Common myeloid progenitor, CD34-positive (primary cell): ENCODE data around the gene CDH1.
A peak's percentile ranks its signal among the peaks of the same experiment; 100 is the strongest.
"Not testable (repeated sequence)": the region's sequence is repeated elsewhere in the genome, so short reads cannot be mapped to it uniquely, and the experiment has no call there.

ENCODE experiments used
- CTCF ChIA-PET: fragments of 350-600 bp; sonication (Branson Sonifier 250); formaldehyde crosslinking; loops from one replicate; lab custom pipeline; 2021; ENCODE audit warnings: antibody characterized with exemption; lab: Charles Lee
- POLR2A ChIA-PET: fragments of 350-600 bp; sonication (Branson Sonifier 250); formaldehyde crosslinking; loops from one replicate; lab custom pipeline; 2021; ENCODE audit warnings: antibody characterized with exemption; lab: Charles Lee
- DNase-seq, 3 donors: peaks; one replicate each; pipeline versions ENCODE4 v3.0.0 to v3.0.0-alpha.2; 2013
- H3K27ac ChIP-seq, 2 experiments: 1 replicate in 1 of 2; 2 replicates in 1 of 2; pipeline ENCODE4 v1.7.0; 2013; ENCODE audit warnings: inconsistent platforms in 2 of 2, low read length in 2 of 2, mild to moderate bottlenecking in 2 of 2, low read depth in 1 of 2, moderate library complexity in 1 of 2; ENCODE audit not compliant: severe bottlenecking in 2 of 2, insufficient read depth in 1 of 2, poor library complexity in 1 of 2
- H3K27me3 ChIP-seq, 5 experiments: replicated peaks in 2 of 5; 1 replicate in 3 of 5; 2 replicates in 2 of 5; pipeline versions ENCODE4 v1.6.1 to v1.7.0; 2013; ENCODE audit warnings: low read length in 4 of 5, mild to moderate bottlenecking in 2 of 5, moderate library complexity in 2 of 5, inconsistent platforms in 1 of 5; ENCODE audit not compliant: insufficient read depth in 5 of 5, control insufficient read depth in 4 of 5
- H3K36me3 ChIP-seq, 4 experiments: 1 replicate in 2 of 4; 2 replicates in 2 of 4; pipeline versions ENCODE4 v1.6.1 to v1.7.0; 2013; ENCODE audit warnings: low read length in 3 of 4, control low read depth in 1 of 4, mild to moderate bottlenecking in 1 of 4; ENCODE audit not compliant: control insufficient read depth in 4 of 4, insufficient read depth in 4 of 4
- H3K4me1 ChIP-seq, 4 experiments: 1 replicate in 3 of 4; 2 replicates in 1 of 4; pipeline versions ENCODE4 v1.6.1 to v1.7.1; 2013; ENCODE audit warnings: low read length in 3 of 4, mild to moderate bottlenecking in 3 of 4, control low read depth in 1 of 4, inconsistent platforms in 1 of 4, moderate library complexity in 1 of 4; ENCODE audit not compliant: control insufficient read depth in 4 of 4, insufficient read depth in 4 of 4; ENCODE audit errors: control extremely low read depth in 1 of 4
- H3K4me3 ChIP-seq, 7 experiments: 1 replicate in 4 of 7; 2 replicates in 3 of 7; pipeline versions ENCODE4 v1.5.1 to v1.7.0; 2013; ENCODE audit warnings: mild to moderate bottlenecking in 7 of 7, low read length in 6 of 7, moderate library complexity in 6 of 7, inconsistent platforms in 2 of 7, low read depth in 2 of 7, control low read depth in 1 of 7; ENCODE audit not compliant: insufficient read depth in 4 of 7, control insufficient read depth in 1 of 7; ENCODE audit errors: extremely low read depth in 1 of 7
- H3K9me3 ChIP-seq, 5 experiments: 1 replicate in 4 of 5; 2 replicates in 1 of 5; pipeline versions ENCODE4 v1.6.1 to v1.7.1; 2013; ENCODE audit warnings: low read length in 4 of 5, mild to moderate bottlenecking in 2 of 5, inconsistent platforms in 1 of 5, low read depth in 1 of 5, moderate library complexity in 1 of 5; ENCODE audit not compliant: control insufficient read depth in 4 of 5, insufficient read depth in 2 of 5; ENCODE audit errors: control extremely low read depth in 1 of 5
- WGBS: methylation state at CpG from one replicate; pipeline ENCODE4 v1.1.5; 2013; ENCODE audit not compliant: insufficient coverage; 5-methylcytosine and 5-hydroxymethylcytosine counted together

CDH1 gene

GRCh38 chr16:68716516-68716915, 20.6 kb upstream of the CDH1 start:
- DNase-seq, H3K36me3 ChIP-seq, H3K4me3 ChIP-seq, H3K9me3 ChIP-seq, POLR2A ChIA-PET, H3K27ac ChIP-seq, H3K27me3 ChIP-seq, CTCF ChIA-PET, H3K4me1 ChIP-seq: not testable (repeated sequence)
- WGBS: 83% methylated on average over 2 of the region's 4 CpGs

- WGBS: 100% methylated on average over 2 of the region's 4 CpGs
- POLR2A ChIA-PET: no interaction called here
Measured at GRCh38 chr16:68717684-68718083, 19.4 kb upstream of the CDH1 start.

DNA sequence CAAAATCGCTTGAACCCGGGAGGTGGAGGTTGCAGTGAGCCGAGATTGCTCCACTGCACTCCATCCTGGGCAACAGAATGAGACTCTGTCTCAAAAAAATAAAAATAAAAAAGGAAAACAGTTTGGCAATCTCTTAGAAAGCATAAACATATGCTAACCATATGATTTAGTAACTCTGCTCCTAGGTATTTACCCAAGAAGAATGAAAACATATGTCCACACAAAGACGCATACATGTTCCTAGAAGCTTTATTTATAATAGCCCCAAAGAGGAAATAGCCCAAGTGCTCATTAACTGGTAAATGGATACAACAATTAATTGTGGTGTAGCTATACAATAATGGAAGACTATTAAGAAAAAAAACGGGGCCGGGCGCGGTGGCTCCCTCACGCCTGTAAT, 18.5 kb upstream of the CDH1 start:
- 100% methylated on average over 3 of the region's 9 CpGs for WGBS
- H3K27ac ChIP-seq: no peak overlapping the region
- no peak overlapping the region for H3K4me3 ChIP-seq
- peaks cover 0 to 3% (median 0%) of the 10 kb centered on the region in 5 experiments for H3K9me3 ChIP-seq
- H3K36me3 ChIP-seq: no peaks in the 10 kb centered on the region
- ChIA-PET CTCF (interaction anchor here (0.9 kb wide), 1 partner anchor 11 kb away, joined by 3 read pairs; no protein-coding TSS in a partner anchor), POLR2A (interaction anchor here (0.6 kb wide), 1 partner anchor 46 kb away, joined by 3 read pairs; no protein-coding TSS in a partner anchor)
- H3K4me1 ChIP-seq: no peaks in the 10 kb centered on the region
- no peak for DNase-seq
- H3K27me3 ChIP-seq: no peaks in the 10 kb centered on the region

More at GRCh38 chr16:68717684-68718083, 19.4 kb upstream of the CDH1 start:
- CTCF ChIA-PET: interaction anchor here (0.9 kb wide), 1 partner anchor 12 kb away, joined by 3 read pairs; no protein-coding TSS in a partner anchor
- no peak for DNase-seq
- H3K9me3 ChIP-seq: peaks cover 0 to 3% (median 0%) of the 10 kb centered on the region in 5 experiments
- no peaks in the 10 kb centered on the region for H3K36me3 ChIP-seq
- H3K4me3 ChIP-seq: no peak overlapping the region
- no peak overlapping the region for H3K27ac ChIP-seq
- no peaks in the 10 kb centered on the region for H3K4me1 ChIP-seq
- no peaks in the 10 kb centered on the region for H3K27me3 ChIP-seq

GRCh38 chr16:68719993-68720489, 17.1 kb upstream of the CDH1 start:
- 80% methylated on average over 1 of the region's 2 CpGs for WGBS
- POLR2A ChIA-PET: no interaction called here

DNA sequence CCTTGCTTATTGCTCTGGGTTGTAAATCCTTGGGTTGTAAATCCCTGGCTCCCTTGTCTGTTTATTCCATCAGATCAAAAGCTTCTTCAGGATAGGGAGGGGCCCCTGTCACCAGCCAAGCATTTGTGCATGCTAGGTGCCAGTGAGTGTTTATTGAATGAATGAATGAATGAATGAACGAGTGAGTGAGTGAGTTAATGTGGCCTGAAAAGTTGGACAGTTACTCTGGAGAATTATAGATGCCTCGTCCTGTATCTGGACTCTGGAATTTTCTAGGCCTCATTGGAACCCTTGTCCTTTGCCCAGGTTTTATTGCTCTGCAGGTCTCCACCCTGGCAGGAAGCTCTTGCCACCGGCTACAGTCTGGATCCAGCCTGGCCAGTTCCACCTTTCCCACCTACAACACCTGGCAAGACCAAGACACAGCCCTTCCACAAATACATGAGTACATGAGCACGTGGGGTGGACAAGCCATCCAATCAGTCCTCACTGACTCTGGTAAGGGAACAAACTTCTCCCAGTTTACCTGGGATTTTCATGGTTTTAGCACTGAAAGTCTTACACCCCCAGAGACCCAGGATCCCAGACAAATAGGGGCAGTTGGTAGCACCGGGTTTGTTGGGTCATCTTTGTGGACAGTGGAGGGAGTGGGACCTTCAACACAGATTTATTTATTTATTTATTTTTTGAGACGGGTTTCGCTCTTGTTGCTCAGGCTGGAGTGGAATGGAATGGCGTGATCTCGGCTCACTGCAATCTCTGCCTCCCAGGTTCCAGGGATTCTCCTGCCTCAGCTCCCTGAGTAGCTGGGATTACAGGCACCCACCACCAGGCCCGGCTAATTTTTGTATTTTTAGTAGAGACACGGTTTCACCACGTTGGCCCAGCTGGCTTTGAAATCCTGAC, 14.7 kb upstream of the CDH1 start:
- Histone ChIP-seq H3K27ac (no peak overlapping the region), H3K36me3 (no peaks in the 10 kb centered on the region), H3K27me3 (no peaks in the 10 kb centered on the region), H3K9me3 (peaks cover 0 to 3% (median 0%) of the 10 kb centered on the region in 5 experiments), H3K4me3 (no peak overlapping the region), H3K4me1 (no peaks in the 10 kb centered on the region)
- ChIA-PET POLR2A (interaction anchor here (0.5 kb wide), 1 partner anchor 15 kb away, joined by 3 read pairs; no protein-coding TSS in a partner anchor), CTCF (interaction anchor here (1.1 kb wide), 2 partner anchors 18 to 32 kb away, joined by 3 to 5 read pairs; no protein-coding TSS in a partner anchor)
- 86% methylated on average over 7 of the region's 12 CpGs for WGBS
- DNase-seq: no peak

More at GRCh38 chr16:68719993-68720489, 17.1 kb upstream of the CDH1 start:
- CTCF ChIA-PET: no interaction called here
- no peaks in the 10 kb centered on the region for H3K4me1 ChIP-seq
- H3K4me3 ChIP-seq: no peak overlapping the region
- H3K27ac ChIP-seq: no peak overlapping the region
- no peaks in the 10 kb centered on the region for H3K36me3 ChIP-seq
- H3K27me3 ChIP-seq: no peaks in the 10 kb centered on the region
- peaks cover 0 to 3% (median 0%) of the 10 kb centered on the region in 5 experiments for H3K9me3 ChIP-seq
- no peak for DNase-seq

GRCh38 chr16:68724797-68725196, 12.3 kb upstream of the CDH1 start:
- POLR2A ChIA-PET: no interaction called here
- Histone ChIP-seq H3K4me1 (no peaks in the 10 kb centered on the region), H3K36me3 (no peaks in the 10 kb centered on the region), H3K9me3 (no peaks in the 10 kb centered on the region), H3K27ac (no peak overlapping the region), H3K4me3 (no peak overlapping the region), H3K27me3 (no peaks in the 10 kb centered on the region)
- CTCF ChIA-PET: no interaction called here
- DNase-seq: peak in 1 of 3 donors; percentile 54
- 80% methylated on average over 3 of the region's 3 CpGs for WGBS

DNA sequence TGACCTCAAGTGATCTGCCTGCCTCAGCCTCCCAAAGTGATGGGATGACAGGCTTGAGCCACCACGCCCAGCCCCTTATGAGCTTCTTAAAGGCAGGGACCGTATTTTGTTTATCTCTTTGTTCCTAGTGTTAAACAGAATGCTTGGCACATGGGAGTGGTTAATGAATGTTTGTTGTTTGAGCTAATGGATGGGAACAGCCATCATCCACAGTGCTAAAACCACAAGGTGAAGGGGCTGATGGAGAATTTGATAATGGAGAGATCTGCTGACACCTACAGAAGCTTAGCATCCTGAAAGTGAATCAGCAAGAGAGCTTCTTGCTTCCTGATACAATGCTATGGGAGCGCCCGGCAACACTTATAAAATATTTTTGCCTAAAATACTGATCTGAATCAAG, 8.6 kb upstream of the CDH1 start:
- 93% methylated on average over 2 of the region's 4 CpGs for WGBS

More for the DNA sequence above, 8.6 kb upstream of the CDH1 start:
- POLR2A ChIA-PET: interaction anchor here (0.5 kb wide), 1 partner anchor 185 kb away, joined by 6 read pairs; no protein-coding TSS in a partner anchor
- CTCF ChIA-PET: no interaction called here
- Histone ChIP-seq H3K36me3 (no peaks in the 10 kb centered on the region), H3K4me1 (no peaks in the 10 kb centered on the region), H3K9me3 (no peaks in the 10 kb centered on the region), H3K27me3 (no peaks in the 10 kb centered on the region), H3K4me3 (no peak overlapping the region), H3K27ac (no peak overlapping the region)
- DNase-seq: no peak
